ENCODE results near the gene UBQLN1. TPM values are rescaled to one million over a fixed set of nuclear protein-coding genes. Genes with fewer than 3 reads are reported as not detected.

UBQLN1 gene
- total and polyA plus RNA-seq, 9 of the 15 experiments (the other 6 are each of a cell fraction or from before 2014, with no cell fraction given) = 7.5 to 120 (median 52.8) TPM

GRCh38 chr9:83754383-83754977 lies 46.7 kb upstream of the UBQLN1 start:
- no peak for FAIRE-seq
- H3K27ac ChIP-seq (ENCODE audit: extremely low read depth, low read depth, low read length) = no peak overlapping the region
- in situ Hi-C loops (cut with MboI) = no loop called here

GRCh38 chr9:83749706-83750105 lies 41.9 kb upstream of the UBQLN1 start:
- CTCF ChIA-PET (ENCODE audit: low intra/inter-chr PET ratio) = no interaction called here
- intact Hi-C loops (cut with micrococcal nuclease) = no loop called here
- no peaks in the 10 kb centered on the region for H3K9me3 ChIP-seq (replicated peaks; ENCODE audit: control insufficient read depth, insufficient read depth, low read depth, low read length)
- no peak overlapping the region for H3K4me3 ChIP-seq
- H3K27me3 ChIP-seq (ENCODE audit: control insufficient read depth in 2 of 2, insufficient read depth in 2 of 2, low read length in 2 of 2) = no peaks in the 10 kb centered on the region
- in situ Hi-C loops (cut with MboI) = no loop called here
- H3K36me3 ChIP-seq (ENCODE audit: control insufficient read depth, insufficient read depth, low read length) = no peaks in the 10 kb centered on the region
- no peaks in the 10 kb centered on the region for H3K79me2 ChIP-seq (ENCODE audit: control insufficient read depth, insufficient read depth, low read length)
- no peak for FAIRE-seq
- 30% methylated on average over 3 of the region's 3 CpGs for WGBS (ENCODE audit: insufficient coverage, low coverage, missing lambda C conversion rate)
- no peak overlapping the region for H3K4me2 ChIP-seq (ENCODE audit: insufficient read depth, low read length)
- no TSS peak for BruUV-seq (replicated peaks)
- no peak for ATAC-seq
- POLR2A ChIA-PET = no interaction called here
- no peaks in the 10 kb centered on the region for H4K20me1 ChIP-seq (replicated peaks; ENCODE audit: control insufficient read depth, insufficient read depth, low read length)
- no peaks in the 10 kb centered on the region for H3K9me1 ChIP-seq (ENCODE audit: control insufficient read depth, insufficient read depth, low read length)
- no peak for DNase-seq (ENCODE audit: extremely low read depth in 1 of 4, low spot score in 3 of 4)
- no peak overlapping the region for H3K27ac ChIP-seq (ENCODE audit: extremely low read depth, low read depth, low read length)
- no peak overlapping the region for H2AFZ ChIP-seq (ENCODE audit: low read depth, low read length)
- no peaks in the 10 kb centered on the region for H3K4me1 ChIP-seq (replicated peaks in 1 of 2; ENCODE audit: control insufficient read depth in 2 of 2, insufficient read depth in 2 of 2, low read length in 2 of 2)
- H3K9ac ChIP-seq (ENCODE audit: insufficient read depth in 1 of 2, low read depth in 2 of 2, low read length in 2 of 2) = no peak overlapping the region
- TF ChIP-seq, protein P1, sequence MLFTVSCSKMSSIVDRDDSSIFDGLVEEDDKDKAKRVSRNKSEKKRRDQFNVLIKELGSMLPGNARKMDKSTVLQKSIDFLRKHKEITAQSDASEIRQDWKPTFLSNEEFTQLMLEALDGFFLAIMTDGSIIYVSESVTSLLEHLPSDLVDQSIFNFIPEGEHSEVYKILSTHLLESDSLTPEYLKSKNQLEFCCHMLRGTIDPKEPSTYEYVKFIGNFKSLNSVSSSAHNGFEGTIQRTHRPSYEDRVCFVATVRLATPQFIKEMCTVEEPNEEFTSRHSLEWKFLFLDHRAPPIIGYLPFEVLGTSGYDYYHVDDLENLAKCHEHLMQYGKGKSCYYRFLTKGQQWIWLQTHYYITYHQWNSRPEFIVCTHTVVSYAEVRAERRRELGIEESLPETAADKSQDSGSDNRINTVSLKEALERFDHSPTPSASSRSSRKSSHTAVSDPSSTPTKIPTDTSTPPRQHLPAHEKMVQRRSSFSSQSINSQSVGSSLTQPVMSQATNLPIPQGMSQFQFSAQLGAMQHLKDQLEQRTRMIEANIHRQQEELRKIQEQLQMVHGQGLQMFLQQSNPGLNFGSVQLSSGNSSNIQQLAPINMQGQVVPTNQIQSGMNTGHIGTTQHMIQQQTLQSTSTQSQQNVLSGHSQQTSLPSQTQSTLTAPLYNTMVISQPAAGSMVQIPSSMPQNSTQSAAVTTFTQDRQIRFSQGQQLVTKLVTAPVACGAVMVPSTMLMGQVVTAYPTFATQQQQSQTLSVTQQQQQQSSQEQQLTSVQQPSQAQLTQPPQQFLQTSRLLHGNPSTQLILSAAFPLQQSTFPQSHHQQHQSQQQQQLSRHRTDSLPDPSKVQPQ (CRISPR knock-in tag; IDR thresholded peaks at IDR 0.05; ENCODE audit: borderline replicate concordance) = no peak
- TF ChIP-seq TRIM25 (IDR thresholded peaks at IDR 0.05; ENCODE audit: borderline replicate concordance) (no peak), CREB1 (IDR thresholded peaks at IDR 0.05) (no peak), CREB1 (CRISPR knock-in tag; IDR thresholded peaks at IDR 0.05) (no peak), SP2 (IDR thresholded peaks at IDR 0.05; ENCODE audit: extremely low read depth, low read depth, low read length, poor library complexity, severe bottlenecking) (no peak), SIX5 (IDR thresholded peaks at IDR 0.05; ENCODE audit: borderline replicate concordance in 1 of 2, insufficient read depth in 1 of 2, low read depth in 1 of 2, low read length in 2 of 2) (no peak), ZNF165 (CRISPR knock-in tag; IDR thresholded peaks at IDR 0.05; ENCODE audit: borderline replicate concordance) (no peak)

More at GRCh38 chr9:83754383-83754977, 46.7 kb upstream of the UBQLN1 start:
- Histone ChIP-seq H3K4me1 (replicated peaks in 1 of 2; ENCODE audit: control insufficient read depth in 2 of 2, insufficient read depth in 2 of 2, low read length in 2 of 2) (no peaks in the 10 kb centered on the region), H2AFZ (ENCODE audit: low read depth, low read length) (no peak overlapping the region), H3K9me1 (ENCODE audit: control insufficient read depth, insufficient read depth, low read length) (no peaks in the 10 kb centered on the region), H3K79me2 (ENCODE audit: control insufficient read depth, insufficient read depth, low read length) (no peaks in the 10 kb centered on the region), H3K4me3 (no peak overlapping the region), H3K9me3 (replicated peaks; ENCODE audit: control insufficient read depth, insufficient read depth, low read depth, low read length) (no peaks in the 10 kb centered on the region), H3K36me3 (ENCODE audit: control insufficient read depth, insufficient read depth, low read length) (no peaks in the 10 kb centered on the region), H4K20me1 (replicated peaks; ENCODE audit: control insufficient read depth, insufficient read depth, low read length) (no peaks in the 10 kb centered on the region), H3K27me3 (ENCODE audit: control insufficient read depth in 2 of 2, insufficient read depth in 2 of 2, low read length in 2 of 2) (no peaks in the 10 kb centered on the region), H3K9ac (ENCODE audit: insufficient read depth in 1 of 2, low read depth in 2 of 2, low read length in 2 of 2) (no peak overlapping the region), H3K4me2 (ENCODE audit: insufficient read depth, low read length) (no peak overlapping the region)
- POLR2A ChIA-PET = no interaction called here
- intact Hi-C loops (cut with micrococcal nuclease) = no loop called here
- DNase-seq (ENCODE audit: extremely low read depth in 1 of 4, low spot score in 3 of 4) (no peak), ATAC-seq (no peak; the same call in 2 of the 3 replicates)
- CTCF ChIA-PET (ENCODE audit: low intra/inter-chr PET ratio) = no interaction called here
- TF ChIP-seq ZNF766 (CRISPR knock-in tag; conservative IDR thresholded peaks at IDR 0.05) (no peak), COPS2 (conservative IDR thresholded peaks at IDR 0.05) (no peak), MTF1 (CRISPR knock-in tag; IDR thresholded peaks at IDR 0.05; ENCODE audit: borderline replicate concordance) (no peak), SPI1 (IDR thresholded peaks at IDR 0.05; ENCODE audit: borderline replicate concordance, low read depth, low read length) (peak; percentile 91)
- TF ChIP-seq, protein P2, sequence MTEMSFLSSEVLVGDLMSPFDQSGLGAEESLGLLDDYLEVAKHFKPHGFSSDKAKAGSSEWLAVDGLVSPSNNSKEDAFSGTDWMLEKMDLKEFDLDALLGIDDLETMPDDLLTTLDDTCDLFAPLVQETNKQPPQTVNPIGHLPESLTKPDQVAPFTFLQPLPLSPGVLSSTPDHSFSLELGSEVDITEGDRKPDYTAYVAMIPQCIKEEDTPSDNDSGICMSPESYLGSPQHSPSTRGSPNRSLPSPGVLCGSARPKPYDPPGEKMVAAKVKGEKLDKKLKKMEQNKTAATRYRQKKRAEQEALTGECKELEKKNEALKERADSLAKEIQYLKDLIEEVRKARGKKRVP (CRISPR knock-in tag; IDR thresholded peaks at IDR 0.05) = no peak
- BruUV-seq (replicated peaks) = no TSS peak

Measured in K562 (cell line).